B cell (primary cell): Measurements from ENCODE around the gene FBLN2. TPM values are rescaled to one million over a fixed set of nuclear protein-coding genes. Genes with fewer than 3 reads are reported as not detected.

Experiments
- ATAC-seq: fragments of 200-7000 bp; cut with Tn5 transposase; one replicate; pipeline ENCODE4 v1.10.0; 2021; ENCODE audit warnings: low read depth, mild to moderate bottlenecking, moderate number of reproducible peaks, moderate library complexity
- CTCF ChIA-PET: fragments of 350-600 bp; sonication (Branson Sonifier 250); formaldehyde crosslinking; loops from one replicate; lab custom pipeline; 2021; ENCODE audit warnings: antibody characterized with exemption, inconsistent platforms; lab: Charles Lee
- POLR2A ChIA-PET: fragments of 350-600 bp; sonication (Branson Sonifier 250); formaldehyde crosslinking; loops from one replicate; lab custom pipeline; 2021; ENCODE audit warnings: antibody characterized with exemption; lab: Charles Lee
- DNase-seq: peaks from one replicate; pipeline ENCODE4 v3.0.0; 2013
- H2AFZ ChIP-seq: 2 replicates; pipeline ENCODE4 v1.6.1; 2012; ENCODE audit warnings: mild to moderate bottlenecking, low read depth, low read length; ENCODE audit not compliant: insufficient read depth, poor library complexity, severe bottlenecking
- H3K27ac ChIP-seq, 2 donors: 1 replicate in 1 of 2; 2 replicates in 1 of 2; pipeline ENCODE4 v1.5.1; 2012 to 2013; ENCODE audit warnings: low read length in 2 of 2, mild to moderate bottlenecking in 2 of 2, moderate library complexity in 1 of 2
- H3K27me3 ChIP-seq, 4 experiments: fragments of 200-600 bp in 1 of 4; sonication (generic) in 1 of 4; replicated peaks in 1 of 4; 1 replicate in 2 of 4; 2 replicates in 2 of 4; pipeline versions ENCODE4 v1.6.1 to v1.7.0; 2013 to 2016; ENCODE audit warnings: low read length in 3 of 4, mild to moderate bottlenecking in 2 of 4, mixed read lengths in 1 of 4, moderate library complexity in 1 of 4; ENCODE audit not compliant: insufficient read depth in 4 of 4, control insufficient read depth in 3 of 4; ENCODE audit errors: control extremely low read depth in 1 of 4
- H3K36me3 ChIP-seq, 2 experiments: replicated peaks in 1 of 2; 1 replicate in 1 of 2; 2 replicates in 1 of 2; pipeline versions ENCODE4 v1.6.1 to v1.7.1; 2013; ENCODE audit warnings: low read length in 1 of 2; ENCODE audit not compliant: insufficient read depth in 2 of 2, control insufficient read depth in 1 of 2; ENCODE audit errors: control extremely low read depth in 1 of 2, extremely low read depth in 1 of 2
- H3K4me1 ChIP-seq, 2 donors: fragments of 200-600 bp in 1 of 2; sonication (generic) in 1 of 2; 1 replicate in 1 of 2; 2 replicates in 1 of 2; pipeline versions ENCODE4 v1.5.1 to v1.6.1; 2013 to 2017; ENCODE audit warnings: low read length in 2 of 2; ENCODE audit not compliant: control insufficient read depth in 2 of 2, insufficient read depth in 2 of 2
- H3K4me2 ChIP-seq: replicated peaks from 2 replicates; pipeline ENCODE3; 2012; ENCODE audit warnings: mild to moderate bottlenecking, low read depth, low read length; ENCODE audit not compliant: poor library complexity, severe bottlenecking
- H3K4me3 ChIP-seq, 5 experiments: fragments of 200-600 bp in 1 of 5; sonication (generic) in 1 of 5; 1 replicate in 3 of 5; 2 replicates in 2 of 5; pipeline versions ENCODE4 v1.5.1 to v1.7.0; 2011 to 2016; ENCODE audit warnings: low read length in 4 of 5, mild to moderate bottlenecking in 4 of 5, low read depth in 2 of 5, control low read depth in 1 of 5, moderate library complexity in 1 of 5; ENCODE audit not compliant: insufficient read depth in 1 of 5; ENCODE audit errors: control extremely low read depth in 1 of 5, extremely low read depth in 1 of 5
- H3K79me2 ChIP-seq: fragments of 200-600 bp; sonication (generic); one replicate; pipeline ENCODE4 v1.6.0; 2016; ENCODE audit warnings: low read length; ENCODE audit not compliant: control insufficient read depth, insufficient read depth
- H3K9ac ChIP-seq: fragments of 200-600 bp; sonication (generic); 2 replicates; pipeline ENCODE4 v1.6.1; 2017; ENCODE audit warnings: mild to moderate bottlenecking, low read length, moderate library complexity
- H3K9me3 ChIP-seq, 3 donors: one replicate each; pipeline versions ENCODE4 v1.6.1 to v1.7.1; 2013; ENCODE audit warnings: low read length in 2 of 3; ENCODE audit not compliant: control insufficient read depth in 2 of 3, insufficient read depth in 1 of 3; ENCODE audit errors: control extremely low read depth in 1 of 3
- H4K20me1 ChIP-seq: 2 replicates; pipeline ENCODE4 v1.6.0; 2012; ENCODE audit warnings: mild to moderate bottlenecking, low read length; ENCODE audit not compliant: insufficient read depth, control insufficient read depth, poor library complexity, severe bottlenecking
- H3K27ac Mint-ChIP-seq: one replicate; pipeline ENCODE4 v1.8.0; 2021; ENCODE audit warnings: mixed read lengths
- H3K27me3 Mint-ChIP-seq: one replicate; pipeline ENCODE4 v1.8.0; 2021; ENCODE audit warnings: mixed read lengths
- H3K4me1 Mint-ChIP-seq: one replicate; pipeline ENCODE4 v1.8.0; 2021; ENCODE audit warnings: mixed read lengths
- H3K4me3 Mint-ChIP-seq: one replicate; pipeline ENCODE4 v1.8.0; 2021; ENCODE audit warnings: mixed read lengths
- H3K9me3 Mint-ChIP-seq: one replicate; pipeline ENCODE4 v1.8.0; 2022; ENCODE audit warnings: mixed read lengths; ENCODE audit not compliant: insufficient read depth
- EZH2 ChIP-seq: IDR thresholded peaks from 2 replicates; pipeline ENCODE4 v1.6.1; 2012; ENCODE audit warnings: borderline replicate concordance, low read depth, mild to moderate bottlenecking, moderate library complexity, low read length; ENCODE audit not compliant: insufficient read depth, poor library complexity, severe bottlenecking
- WGBS: methylation state at CpG from one replicate; pipeline ENCODE4 v1.1.5; 2013; ENCODE audit warnings: missing lambda C conversion rate; ENCODE audit not compliant: insufficient coverage; 5-methylcytosine and 5-hydroxymethylcytosine counted together
- intact Hi-C: fragments of 100-400 bp; cut with micrococcal nuclease; formaldehyde crosslinking; loops from one replicate; pipeline ENCODE4 v1.10.0; 2022
- polyA plus RNA-seq: library from polyadenylated mRNA; depleted of rRNA; stranded (reverse); fragments of >200 nt; gene quantifications from 2 replicates; pipeline ENCODE4 v1.2.3, GENCODE V29; 2012
- total RNA-seq, 2 donors: library from RNA; stranded (reverse); fragments of 120-200 nt in 1 of 2; gene quantifications; 1 replicate in 1 of 2; 2 replicates in 1 of 2; pipeline versions ENCODE4 v1.2.3 to v1.2.4, GENCODE V29; 2013 to 2022
- TF ChIP-seq, protein P1 (sequence below): fragments of 200-600 bp; IDR thresholded peaks from one replicate; pipeline ENCODE4 v1.8.0; 2022; ENCODE audit warnings: antibody characterized with exemption, mild to moderate bottlenecking

FBLN2 gene
- total and polyA plus RNA-seq, 2 donors (not counting 1 experiment from before 2014, with no cell fraction given): 3.6 to 8.2 TPM

DNA sequence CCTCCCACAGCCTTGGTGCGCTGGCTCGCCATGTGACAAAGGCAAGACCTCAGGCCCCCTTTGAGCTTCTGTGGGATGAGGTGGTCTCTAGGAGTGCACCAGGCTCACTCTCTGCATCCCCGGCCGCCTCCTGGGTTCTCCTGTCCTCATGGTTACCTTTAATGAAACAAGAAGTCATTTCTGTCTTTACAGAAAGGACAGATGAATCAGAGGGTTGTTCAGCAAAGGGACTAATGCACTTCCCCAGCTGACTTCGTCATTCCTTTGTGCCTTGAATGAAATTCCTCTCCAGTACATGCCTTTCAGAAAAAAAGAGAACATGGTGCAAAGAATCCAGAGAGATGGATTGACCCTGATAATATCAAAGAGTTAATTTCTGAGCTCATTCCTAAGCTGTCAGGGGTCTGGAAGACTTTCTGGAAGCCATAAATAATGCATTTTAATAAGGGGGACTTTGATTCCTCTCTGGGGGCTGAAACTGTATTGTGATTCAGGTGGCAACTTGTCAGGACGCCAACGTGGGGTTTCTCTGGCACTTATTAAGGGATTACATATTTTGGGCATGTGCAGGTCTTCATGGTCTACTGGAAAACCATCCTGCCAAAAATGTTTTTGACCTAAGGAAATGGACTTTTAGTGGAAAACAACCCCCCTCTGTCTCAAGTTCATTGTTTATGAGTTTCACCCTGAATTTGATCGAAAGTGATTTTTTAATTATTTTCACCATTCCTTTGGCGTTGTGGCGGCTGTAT lies 122.7 kb downstream of the FBLN2 start:
- H4K20me1 ChIP-seq: no peaks in the 10 kb centered on the region
- no peak for TF ChIP-seq EZH2
- TF ChIP-seq, protein P1, sequence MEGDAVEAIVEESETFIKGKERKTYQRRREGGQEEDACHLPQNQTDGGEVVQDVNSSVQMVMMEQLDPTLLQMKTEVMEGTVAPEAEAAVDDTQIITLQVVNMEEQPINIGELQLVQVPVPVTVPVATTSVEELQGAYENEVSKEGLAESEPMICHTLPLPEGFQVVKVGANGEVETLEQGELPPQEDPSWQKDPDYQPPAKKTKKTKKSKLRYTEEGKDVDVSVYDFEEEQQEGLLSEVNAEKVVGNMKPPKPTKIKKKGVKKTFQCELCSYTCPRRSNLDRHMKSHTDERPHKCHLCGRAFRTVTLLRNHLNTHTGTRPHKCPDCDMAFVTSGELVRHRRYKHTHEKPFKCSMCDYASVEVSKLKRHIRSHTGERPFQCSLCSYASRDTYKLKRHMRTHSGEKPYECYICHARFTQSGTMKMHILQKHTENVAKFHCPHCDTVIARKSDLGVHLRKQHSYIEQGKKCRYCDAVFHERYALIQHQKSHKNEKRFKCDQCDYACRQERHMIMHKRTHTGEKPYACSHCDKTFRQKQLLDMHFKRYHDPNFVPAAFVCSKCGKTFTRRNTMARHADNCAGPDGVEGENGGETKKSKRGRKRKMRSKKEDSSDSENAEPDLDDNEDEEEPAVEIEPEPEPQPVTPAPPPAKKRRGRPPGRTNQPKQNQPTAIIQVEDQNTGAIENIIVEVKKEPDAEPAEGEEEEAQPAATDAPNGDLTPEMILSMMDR: no peak
- no peak overlapping the region for H3K4me3 ChIP-seq
- peaks cover 0 to 6% (median 0%) of the 10 kb centered on the region in 3 donors for H3K9me3 ChIP-seq
- Mint-ChIP-seq H3K4me1 (no peaks in the 10 kb centered on the region), H3K4me3 (no peak overlapping the region), H3K9me3 (no peaks in the 10 kb centered on the region), H3K27ac (no peak overlapping the region), H3K27me3 (peaks cover 26% of the 10 kb centered on the region)
- ATAC-seq (no peak), DNase-seq (no peak)
- peaks cover 0 to 6% (median 0%) of the 10 kb centered on the region in 4 experiments for H3K27me3 ChIP-seq
- intact Hi-C loops: no loop called here
- no peaks in the 10 kb centered on the region for H3K36me3 ChIP-seq
- no peak overlapping the region for H3K9ac ChIP-seq
- POLR2A ChIA-PET: no interaction called here
- H3K4me2 ChIP-seq: no peak overlapping the region
- no peak overlapping the region for H3K27ac ChIP-seq
- CTCF ChIA-PET: interaction anchor here (1.8 kb wide), 1 partner anchor 16 kb away, joined by 4 read pairs; no protein-coding TSS in a partner anchor
- H2AFZ ChIP-seq: no peak overlapping the region
- H3K79me2 ChIP-seq: no peaks in the 10 kb centered on the region
- no peaks in the 10 kb centered on the region for H3K4me1 ChIP-seq
- 65% methylated on average over 4 of the region's 10 CpGs for WGBS

DNA sequence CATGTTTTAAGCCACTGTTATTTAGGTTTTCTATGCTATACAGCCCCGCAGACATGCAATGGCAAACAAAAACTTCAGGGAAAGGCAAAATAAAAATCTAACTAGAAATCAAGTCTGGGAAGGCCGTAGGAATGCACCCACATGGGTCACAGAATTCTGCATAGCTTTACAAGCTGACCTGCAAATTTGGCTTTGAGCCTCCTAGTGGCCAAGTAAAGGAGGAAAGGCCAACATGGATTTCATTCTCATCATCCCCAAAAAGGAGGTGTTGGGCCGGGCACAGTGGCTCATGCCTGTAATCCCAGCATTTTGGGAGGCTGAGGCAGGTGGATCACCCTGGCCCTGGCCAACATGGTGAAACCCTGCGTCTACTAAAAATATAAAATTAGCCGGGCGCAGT lies 124.3 kb downstream of the FBLN2 start:
- CTCF ChIA-PET: no interaction called here
- Histone ChIP-seq H3K4me3 (no peak overlapping the region), H2AFZ (no peak overlapping the region), H3K79me2 (no peaks in the 10 kb centered on the region), H3K9ac (no peak overlapping the region), H3K4me1 (no peaks in the 10 kb centered on the region), H3K27me3 (peaks cover 0 to 6% (median 0%) of the 10 kb centered on the region in 4 experiments), H3K9me3 (peaks cover 0 to 6% (median 0%) of the 10 kb centered on the region in 3 donors), H4K20me1 (no peaks in the 10 kb centered on the region), H3K36me3 (no peaks in the 10 kb centered on the region), H3K4me2 (no peak overlapping the region), H3K27ac (no peak overlapping the region)
- POLR2A ChIA-PET: no interaction called here
- DNase-seq (no peak), ATAC-seq (no peak)
- no peaks in the 10 kb centered on the region for H3K4me1 Mint-ChIP-seq
- 87% methylated on average over 6 of the region's 6 CpGs for WGBS
- no peaks in the 10 kb centered on the region for H3K9me3 Mint-ChIP-seq
- H3K4me3 Mint-ChIP-seq: no peak overlapping the region
- H3K27ac Mint-ChIP-seq: no peak overlapping the region
- peaks cover 33% of the 10 kb centered on the region for H3K27me3 Mint-ChIP-seq
- intact Hi-C loops: no loop called here
- TF ChIP-seq, protein P1: no peak
- TF ChIP-seq EZH2: no peak
